Renal pelvis (tissue), 4 donors: ENCODE results near the gene HDAC8. TPM values are rescaled to one million over a fixed set of nuclear protein-coding genes. Genes with fewer than 3 reads are reported as not detected.
A peak's percentile ranks its signal among the peaks of the same experiment; 100 is the strongest.

Experiments used
- DNase-seq: peaks from one replicate; pipeline ENCODE4 v3.0.0-alpha.2; 2013
- polyA plus RNA-seq, 3 donors: library from polyadenylated mRNA; unstranded; fragments of 120-200 nt; gene quantifications; one replicate each; pipeline ENCODE4 v1.2.1, GENCODE V29; 2013; ENCODE audit not compliant: insufficient read length in 3 of 3

Gene HDAC8
- polyA plus RNA-seq, 3 donors, result 31.3 to 40.1 (median 39.4) TPM

GRCh38 chrX:72387247-72387646 lies 185.4 kb downstream of the HDAC8 start:
- DNase-seq, result no peak

DNA sequence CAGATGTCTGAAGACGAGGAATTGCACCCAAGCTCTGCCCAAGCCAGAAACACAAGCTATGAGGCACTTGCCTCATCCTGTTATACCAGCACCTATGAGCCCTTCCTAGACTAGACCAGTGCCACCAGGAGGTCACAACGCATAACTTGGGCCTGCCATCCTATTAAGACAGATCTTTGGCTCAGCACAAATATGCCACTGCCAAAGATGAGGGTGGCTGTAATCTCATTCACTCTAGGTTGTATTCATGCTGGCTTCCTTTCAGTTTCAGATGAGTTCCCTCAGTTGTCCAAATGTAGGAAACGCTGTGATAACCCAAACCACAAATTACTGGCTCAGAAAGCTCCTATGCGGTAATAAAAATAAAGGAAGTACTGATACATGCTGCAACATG lies 190.4 kb downstream of the HDAC8 start:
- no peak for DNase-seq

DNA sequence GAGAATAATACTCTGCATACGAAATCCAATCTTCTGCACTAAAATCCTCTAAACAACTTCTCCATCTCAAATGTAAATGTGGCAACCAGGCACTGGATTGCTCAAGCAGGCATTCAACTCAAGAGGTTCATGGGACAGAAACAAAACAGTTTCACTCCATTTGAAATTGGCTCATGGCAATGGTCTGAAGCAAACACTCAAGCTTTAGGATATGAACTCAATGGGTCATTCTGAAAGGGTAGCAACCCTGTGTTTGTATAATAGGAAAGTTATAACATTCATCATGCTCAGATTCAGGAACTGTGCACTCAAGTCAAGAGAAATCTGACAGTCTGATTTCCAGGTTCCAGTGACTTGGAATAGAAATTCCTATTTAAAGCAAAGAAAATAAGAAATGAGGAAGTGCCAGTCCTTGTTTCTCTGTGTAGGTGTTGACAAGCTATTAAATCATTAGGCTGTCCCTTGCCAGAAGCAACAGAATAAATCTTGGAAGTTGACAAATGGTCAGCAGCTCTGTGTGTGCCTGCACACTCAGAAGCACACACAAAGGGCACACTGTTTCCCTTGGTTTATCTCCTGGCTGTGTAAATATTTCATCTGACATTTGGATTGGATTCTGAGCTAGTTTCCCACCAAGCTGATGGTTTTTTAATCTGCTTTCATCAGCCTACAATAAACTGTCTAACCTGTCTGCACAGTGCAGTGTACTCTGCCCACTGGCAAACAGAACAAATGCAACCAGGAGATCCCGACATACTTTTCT lies 191.0 kb downstream of the HDAC8 start:
- peak; percentile 47 for DNase-seq

DNA sequence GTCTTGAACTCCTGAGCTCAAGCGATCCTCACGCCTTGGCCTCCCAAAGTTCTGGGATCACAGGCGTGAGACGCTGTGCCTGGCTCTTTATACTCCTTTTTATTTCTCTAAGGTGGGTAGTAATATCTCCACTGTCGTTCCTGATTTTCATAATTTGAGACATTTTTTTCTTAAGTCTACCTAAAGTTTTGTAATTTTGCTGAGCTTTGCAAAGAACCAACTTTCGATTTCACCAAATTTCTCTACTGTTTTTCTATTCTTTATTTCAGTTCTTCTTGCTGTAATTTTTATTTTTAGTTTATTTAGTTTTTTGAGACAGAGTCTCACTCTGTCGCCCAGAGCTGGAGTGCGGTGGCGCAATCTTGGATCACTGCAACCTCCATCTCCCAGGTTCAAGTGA lies 196.5 kb downstream of the HDAC8 start:
- DNase-seq, result no peak

DNA sequence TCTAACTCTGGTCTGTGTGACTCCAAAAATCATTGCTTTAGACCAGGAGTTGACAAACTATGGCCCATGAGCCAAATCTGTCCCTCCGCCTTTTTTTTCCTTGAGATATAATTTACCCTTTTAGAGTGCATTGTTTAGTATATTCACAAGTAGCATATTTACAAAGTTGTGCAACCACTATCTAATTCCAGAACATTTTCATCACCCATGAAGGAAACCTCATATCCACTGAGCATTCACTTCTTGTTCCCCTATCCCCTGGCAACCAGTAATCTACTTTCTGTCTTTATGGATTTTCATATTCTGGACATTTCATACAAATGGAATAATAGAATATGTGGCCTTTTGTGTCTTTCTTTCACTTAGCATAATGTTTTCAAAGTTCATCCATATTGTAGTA lies 199.5 kb downstream of the HDAC8 start:
- no peak for DNase-seq

GRCh38 chrX:72372735-72373134 lies 199.9 kb downstream of the HDAC8 start:
- no peak for DNase-seq

- DNase-seq, result no peak
Measured at GRCh38 chrX:72371405-72371804, 201.2 kb downstream of the HDAC8 start.

GRCh38 chrX:72368796-72369195 lies 203.8 kb downstream of the HDAC8 start:
- no peak for DNase-seq

- peak; percentile 52 for DNase-seq
Measured at GRCh38 chrX:72367516-72367915, 205.1 kb downstream of the HDAC8 start.

GRCh38 chrX:72366701-72367454 lies 205.8 kb downstream of the HDAC8 start:
- DNase-seq, result peak; percentile 67

GRCh38 chrX:72366178-72366577 lies 206.5 kb downstream of the HDAC8 start:
- DNase-seq, result no peak

DNA sequence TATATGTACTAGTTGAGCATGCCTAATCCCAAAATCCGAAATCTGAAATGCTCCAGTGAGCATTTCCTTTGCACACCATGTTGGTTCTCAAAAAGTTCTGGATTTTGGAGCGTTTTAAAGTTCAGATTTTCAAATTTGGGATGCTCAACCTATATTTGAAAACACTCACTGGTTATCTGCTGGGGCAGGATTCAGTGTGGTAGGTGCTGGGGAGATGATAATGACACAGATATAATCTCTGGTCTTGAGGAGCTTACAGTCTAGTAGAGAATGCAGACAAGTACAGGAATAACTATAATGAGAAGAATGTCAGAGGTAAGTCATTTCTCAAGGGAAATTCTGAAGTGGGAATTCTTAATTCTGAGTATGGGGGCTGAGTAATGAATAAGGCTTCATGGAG lies 207.5 kb downstream of the HDAC8 start:
- DNase-seq, result no peak

GRCh38 chrX:72360326-72360725 lies 212.3 kb downstream of the HDAC8 start:
- no peak for DNase-seq

- DNase-seq, result no peak
Measured at GRCh38 chrX:72358313-72358712, 214.3 kb downstream of the HDAC8 start.

DNA sequence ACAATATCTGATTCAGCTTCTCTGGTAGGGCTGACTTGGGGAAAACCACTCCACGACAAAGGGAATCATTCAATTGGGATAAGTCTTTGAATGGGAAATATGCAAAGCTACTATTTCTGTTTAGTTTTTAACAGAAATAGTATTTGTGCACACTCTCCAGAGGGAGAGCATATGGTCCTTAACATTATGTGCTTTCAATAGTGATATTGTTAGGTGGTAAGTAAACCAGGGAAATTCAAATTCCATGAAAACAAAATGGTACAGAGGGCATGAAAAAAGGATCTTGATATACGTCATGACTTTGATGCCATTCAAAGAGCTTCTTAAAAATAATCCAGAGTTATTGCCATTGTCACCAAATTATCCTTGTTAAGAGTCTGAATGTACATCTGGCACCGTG lies 219.9 kb downstream of the HDAC8 start:
- DNase-seq, result no peak

- DNase-seq, result no peak
Measured at GRCh38 chrX:72351606-72352334, 220.9 kb downstream of the HDAC8 start.

DNA sequence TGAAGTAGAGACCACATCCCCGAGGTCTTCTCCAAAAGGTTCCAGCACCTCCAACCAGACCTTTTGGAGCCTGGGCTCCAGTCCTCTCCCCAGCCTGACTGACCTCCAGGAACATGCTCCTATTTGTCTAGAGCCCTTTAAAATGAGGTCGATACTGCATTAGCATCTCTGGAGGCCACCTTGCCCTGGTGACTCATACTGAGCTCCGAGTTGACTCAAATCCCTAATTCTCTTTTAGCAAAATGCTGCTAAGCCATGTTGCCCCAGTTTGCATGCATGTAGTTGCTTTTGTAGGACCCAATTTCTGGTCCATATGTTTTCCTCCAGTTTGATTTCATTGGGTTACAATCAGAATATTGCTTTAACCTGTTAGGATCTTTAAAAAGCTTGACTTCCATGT lies 223.5 kb downstream of the HDAC8 start:
- no peak for DNase-seq

- DNase-seq, result no peak
Measured at GRCh38 chrX:72348247-72348979, 224.2 kb downstream of the HDAC8 start.

DNA sequence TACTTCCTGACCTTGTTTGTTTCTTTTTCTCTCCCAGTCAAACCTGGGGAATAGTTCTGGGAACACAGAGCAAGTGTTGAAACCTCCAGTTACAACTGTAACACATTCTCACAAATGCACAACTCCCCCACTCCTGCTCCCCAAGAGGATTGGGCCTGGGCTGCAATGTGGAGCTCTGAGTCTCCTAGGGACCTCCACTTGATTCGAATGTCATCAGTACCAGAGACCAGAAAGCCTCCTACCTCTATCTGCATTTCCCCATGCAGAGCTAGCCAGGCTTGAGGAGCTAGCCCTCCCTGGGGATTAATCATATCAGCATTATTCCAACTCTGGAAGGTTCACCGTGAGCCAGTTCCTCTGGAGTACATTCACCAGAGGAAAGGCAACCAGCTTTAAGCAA lies 225.3 kb downstream of the HDAC8 start:
- no peak for DNase-seq

- no peak for DNase-seq
Measured at GRCh38 chrX:72346302-72346949, 226.2 kb downstream of the HDAC8 start.

DNA sequence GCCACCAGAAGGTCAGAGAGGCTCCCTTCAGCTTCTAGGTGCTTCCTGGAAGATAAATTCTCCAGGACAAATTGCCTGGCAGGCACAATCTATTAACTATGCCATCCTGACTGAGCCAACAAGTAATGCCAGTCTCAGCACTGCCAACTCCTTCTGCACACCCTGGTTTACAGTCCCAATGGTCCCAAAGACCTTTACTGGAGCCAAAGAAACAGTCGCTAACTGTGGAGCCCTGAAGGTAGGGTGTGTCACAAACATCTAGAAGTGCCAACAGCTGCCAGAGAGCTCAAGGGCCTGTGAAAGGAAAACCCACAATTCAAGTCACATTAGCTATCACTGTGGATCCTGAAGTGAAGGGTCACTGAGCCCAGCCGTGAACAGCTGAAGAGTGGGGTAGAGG lies 232.0 kb downstream of the HDAC8 start:
- no peak for DNase-seq

GRCh38 chrX:72340041-72340440 lies 232.6 kb downstream of the HDAC8 start:
- DNase-seq, result no peak
